Right forelimb (tissue), 1 donor: Measurements from ENCODE around the gene OR2W1.
A peak's percentile ranks its signal among the peaks of the same experiment; 100 is the strongest.

Experiments used
- DNase-seq: peaks from one replicate; pipeline ENCODE4 v3.0.0-alpha.2; 2018

The OR2W1 gene

GRCh38 chr6:29045075-29045474, at the start of gene OR2W1:
Gene OR2W1 (minus strand): TSS chr6:29045175. CDS start chr6:29045175, 0 bp downstream.
- DNase-seq = no peak

GRCh38 chr6:29092957-29093356, 48.0 kb upstream of the OR2W1 start:
- DNase-seq = no peak

GRCh38 chr6:29087213-29087612, 42.2 kb upstream of the OR2W1 start, which contains the start of gene OR2B3:
Gene OR2B3 (minus strand): TSS chr6:29087313. CDS start chr6:29087248, 65 bp downstream.
- DNase-seq = no peak

- no peak for DNase-seq
These were observed 37.5 kb upstream of the OR2W1 start for GRCh38 chr6:29082457-29082856.

- no peak for DNase-seq
These were observed 36.3 kb upstream of the OR2W1 start for GRCh38 chr6:29081312-29081711.

GRCh38 chr6:29079203-29079602, 34.2 kb upstream of the OR2W1 start:
- DNase-seq = no peak

GRCh38 chr6:29071831-29072723, 27.1 kb upstream of the OR2W1 start:
- no peak for DNase-seq

GRCh38 chr6:29051680-29052079, 6.7 kb upstream of the OR2W1 start:
- no peak for DNase-seq

GRCh38 chr6:29035951-29036350, 9.0 kb downstream of the OR2W1 start:
- no peak for DNase-seq

- DNase-seq = no peak
These were observed 16.2 kb downstream of the OR2W1 start for GRCh38 chr6:29028821-29029220.

GRCh38 chr6:29025927-29026585, 18.9 kb downstream of the OR2W1 start:
- DNase-seq = no peak

- DNase-seq = no peak
These were observed 23.5 kb downstream of the OR2W1 start for GRCh38 chr6:29021434-29021833.

GRCh38 chr6:29019629-29020028, 25.3 kb downstream of the OR2W1 start:
- DNase-seq = no peak

- no peak for DNase-seq
These were observed 27.6 kb downstream of the OR2W1 start for GRCh38 chr6:29017428-29017802.

GRCh38 chr6:29016559-29017427, 28.2 kb downstream of the OR2W1 start:
- DNase-seq = peak; percentile 84

GRCh38 chr6:29014729-29015608, 30.0 kb downstream of the OR2W1 start:
- no peak for DNase-seq

GRCh38 chr6:29011276-29011734, 33.7 kb downstream of the OR2W1 start:
- peak; percentile 81 for DNase-seq

- DNase-seq = no peak
These were observed 35.6 kb downstream of the OR2W1 start for GRCh38 chr6:29009358-29009757.

- no peak for DNase-seq
These were observed 36.9 kb downstream of the OR2W1 start for GRCh38 chr6:29008089-29008488.

- DNase-seq = peak; percentile 78
These were observed 39.6 kb downstream of the OR2W1 start, which contains the start of gene ZNF311 for GRCh38 chr6:29005183-29005885. Gene ZNF311 (minus strand): TSS chr6:29005315. CDS start chr6:29003954, 1,361 bp downstream.
